ENCODE data around the gene DSC3.

Gene DSC3

GRCh38 chr18:30954262-30954661 is 88.3 kb downstream of the DSC3 start:
- TF ChIP-seq, protein P1, sequence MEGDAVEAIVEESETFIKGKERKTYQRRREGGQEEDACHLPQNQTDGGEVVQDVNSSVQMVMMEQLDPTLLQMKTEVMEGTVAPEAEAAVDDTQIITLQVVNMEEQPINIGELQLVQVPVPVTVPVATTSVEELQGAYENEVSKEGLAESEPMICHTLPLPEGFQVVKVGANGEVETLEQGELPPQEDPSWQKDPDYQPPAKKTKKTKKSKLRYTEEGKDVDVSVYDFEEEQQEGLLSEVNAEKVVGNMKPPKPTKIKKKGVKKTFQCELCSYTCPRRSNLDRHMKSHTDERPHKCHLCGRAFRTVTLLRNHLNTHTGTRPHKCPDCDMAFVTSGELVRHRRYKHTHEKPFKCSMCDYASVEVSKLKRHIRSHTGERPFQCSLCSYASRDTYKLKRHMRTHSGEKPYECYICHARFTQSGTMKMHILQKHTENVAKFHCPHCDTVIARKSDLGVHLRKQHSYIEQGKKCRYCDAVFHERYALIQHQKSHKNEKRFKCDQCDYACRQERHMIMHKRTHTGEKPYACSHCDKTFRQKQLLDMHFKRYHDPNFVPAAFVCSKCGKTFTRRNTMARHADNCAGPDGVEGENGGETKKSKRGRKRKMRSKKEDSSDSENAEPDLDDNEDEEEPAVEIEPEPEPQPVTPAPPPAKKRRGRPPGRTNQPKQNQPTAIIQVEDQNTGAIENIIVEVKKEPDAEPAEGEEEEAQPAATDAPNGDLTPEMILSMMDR (IDR thresholded peaks at IDR 0.05; ENCODE audit: extremely low read depth, missing control alignments): no peak
- no peak for DNase-seq (ENCODE audit: low spot score)

GRCh38 chr18:30945761-30946160 is 96.8 kb downstream of the DSC3 start:
- TF ChIP-seq, protein P1 (IDR thresholded peaks at IDR 0.05; ENCODE audit: extremely low read depth, missing control alignments): no peak
- no peak for DNase-seq (ENCODE audit: low spot score)

DNA sequence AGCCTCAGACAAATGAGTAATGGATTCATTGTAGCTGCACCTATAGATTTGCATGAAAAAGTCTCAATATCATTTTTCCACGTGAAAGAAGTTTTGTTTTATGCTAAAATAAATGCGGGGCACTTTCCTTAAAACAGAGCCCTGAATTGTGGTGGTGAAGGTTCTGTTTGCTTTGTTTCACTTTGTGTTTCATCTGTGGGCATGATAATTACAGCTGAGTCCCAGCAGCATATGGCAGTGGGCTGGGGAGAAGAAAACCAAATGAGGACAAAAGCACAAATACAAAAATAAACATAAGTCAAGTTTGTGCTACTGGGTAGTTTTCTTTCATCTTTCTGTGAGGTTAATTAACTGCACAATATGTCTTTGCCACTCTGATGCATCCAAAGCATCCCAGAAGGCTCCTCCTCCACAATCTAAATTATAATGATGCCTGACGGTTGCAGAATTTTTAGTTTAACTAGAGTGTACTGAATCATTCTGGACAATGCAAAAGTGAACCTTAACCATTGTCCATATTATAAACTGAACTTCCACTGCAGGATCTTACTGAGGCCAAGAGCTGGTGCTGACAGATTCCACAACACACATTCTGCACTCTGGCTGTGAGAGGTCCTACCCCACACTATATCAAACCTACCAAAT is 97.6 kb downstream of the DSC3 start:
- no peak for DNase-seq (ENCODE audit: low spot score)
- TF ChIP-seq, protein P1 (IDR thresholded peaks at IDR 0.05; ENCODE audit: extremely low read depth, missing control alignments): no peak

DNA sequence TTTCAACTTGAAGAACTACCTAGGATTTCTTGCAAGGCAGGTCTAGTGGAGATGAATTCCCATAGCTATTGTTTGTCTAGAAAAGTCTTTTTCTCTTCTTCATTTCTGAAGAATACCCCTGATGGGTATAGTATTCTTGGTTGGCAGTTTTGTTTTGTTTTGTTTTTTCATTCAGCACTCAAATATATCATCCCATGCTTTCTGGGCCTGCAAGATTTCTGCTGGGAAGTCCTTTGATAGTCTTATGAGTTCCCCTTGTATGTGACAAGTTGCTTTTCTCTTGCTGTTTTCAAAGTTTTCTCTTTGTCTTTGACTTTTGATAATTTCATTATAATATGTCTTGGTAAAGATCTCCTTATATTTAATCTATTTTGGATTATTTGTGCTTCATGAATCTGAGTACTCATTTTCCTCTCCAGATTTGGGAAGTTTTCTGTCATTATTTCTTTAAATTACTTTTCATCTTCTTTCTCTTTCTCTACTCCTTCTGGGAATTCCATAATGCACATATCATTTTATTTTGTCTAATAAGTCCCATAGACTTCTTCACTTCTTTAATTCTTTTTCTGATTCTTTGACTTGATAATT is 101.5 kb downstream of the DSC3 start:
- no peak for DNase-seq (ENCODE audit: low spot score)
- TF ChIP-seq, protein P1 (IDR thresholded peaks at IDR 0.05; ENCODE audit: extremely low read depth, missing control alignments): no peak

Measured in GM20000 (cell line).